Activated CD4-positive, alpha-beta T cell treated with anti-CD3 and anti-CD28 coated beads, Interleukin-2, amount 50 U/mL, for 4 hours (primary cell): ENCODE measurements around the gene PSAPL1.

ENCODE experiments used
- DNase-seq, 2 experiments: peaks; one replicate each; pipeline ENCODE4 v3.0.0-alpha.2; 2020

PSAPL1 gene

DNA sequence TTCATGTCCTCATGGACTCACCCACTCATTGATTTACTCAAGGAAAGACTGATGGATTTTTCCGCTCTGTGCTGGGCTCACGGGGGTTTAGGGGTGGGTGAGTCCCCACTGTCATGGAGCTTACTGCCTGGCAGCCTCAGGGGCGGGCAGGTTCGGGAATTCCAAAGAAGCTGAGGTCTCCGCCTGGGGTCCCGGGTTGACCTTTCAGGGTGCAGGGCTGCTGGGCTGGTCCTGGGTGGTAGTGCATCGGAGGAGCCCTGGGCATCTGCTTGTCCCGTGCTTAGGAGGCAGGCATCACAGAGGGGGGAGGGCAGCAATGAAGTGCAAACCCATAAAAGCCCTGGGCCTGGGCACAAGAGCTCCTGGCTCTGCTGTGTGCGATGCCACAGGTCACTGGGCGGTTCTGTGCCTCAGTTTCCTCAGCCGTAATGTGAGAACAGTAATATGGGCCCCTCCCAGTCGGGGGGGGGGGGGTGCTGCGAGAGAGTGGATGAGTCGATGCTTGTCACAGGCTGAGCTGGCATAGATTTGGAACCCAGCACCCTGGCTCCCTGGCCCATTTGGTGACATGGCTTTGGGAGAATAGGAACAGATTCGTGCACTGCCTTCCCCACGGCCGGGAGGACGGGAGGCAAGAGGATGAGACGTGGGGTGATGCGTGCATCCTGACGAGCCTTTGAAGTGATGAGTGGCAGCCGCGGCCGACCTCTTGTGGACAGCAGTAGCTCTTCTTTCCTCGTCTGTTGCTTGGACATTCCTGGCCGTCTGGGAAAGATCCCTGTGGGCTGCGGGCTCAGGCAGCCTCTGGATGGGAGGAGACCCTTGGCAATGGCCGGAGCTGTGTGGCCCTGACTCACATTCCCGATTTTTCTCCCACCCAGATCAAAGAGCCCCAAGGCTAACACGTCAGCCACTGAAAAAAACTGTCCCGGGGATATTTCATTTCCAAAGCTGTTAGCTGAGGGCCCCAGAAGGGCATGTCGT lies 42.0 kb downstream of the PSAPL1 start:
- DNase-seq: no peak

DNA sequence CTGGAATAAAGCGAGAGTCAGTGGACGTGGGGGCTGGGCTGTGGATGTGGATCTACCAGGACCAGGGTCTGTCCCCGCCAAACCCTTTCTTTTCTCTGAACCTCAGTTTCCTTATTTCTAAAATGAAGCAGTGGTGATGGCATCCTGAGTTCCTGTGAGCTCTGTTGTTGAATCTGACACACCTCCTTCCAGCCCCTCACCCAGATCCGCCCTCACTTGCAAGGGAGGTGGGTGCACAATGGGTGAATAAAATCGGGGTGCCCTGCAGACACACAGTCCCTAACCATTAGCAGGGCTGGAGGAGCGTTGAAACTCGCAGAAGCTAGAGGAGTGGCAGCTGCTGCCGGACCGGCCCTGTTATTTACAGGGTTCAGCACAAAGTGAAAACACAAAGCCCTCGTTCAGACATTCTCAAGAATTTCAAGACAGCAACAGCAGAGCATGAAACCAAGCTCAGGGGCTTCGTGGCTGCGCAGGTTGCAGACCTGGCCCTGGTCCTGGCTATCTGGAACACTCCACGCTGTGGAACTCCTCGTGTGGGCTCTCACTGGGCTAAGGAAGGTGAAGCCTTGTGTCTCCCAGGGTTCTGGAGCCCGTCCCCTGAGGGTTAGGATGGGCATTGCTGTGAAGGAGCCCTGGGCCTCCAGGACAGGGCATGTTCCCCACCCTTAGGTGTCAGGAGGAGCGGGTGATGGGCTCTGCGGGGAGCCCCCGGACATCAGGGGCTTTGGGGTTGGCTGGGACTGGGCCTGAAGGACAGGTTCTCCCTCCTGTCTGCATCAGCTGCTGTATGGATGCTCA lies 42.9 kb downstream of the PSAPL1 start:
- DNase-seq: no peak

DNA sequence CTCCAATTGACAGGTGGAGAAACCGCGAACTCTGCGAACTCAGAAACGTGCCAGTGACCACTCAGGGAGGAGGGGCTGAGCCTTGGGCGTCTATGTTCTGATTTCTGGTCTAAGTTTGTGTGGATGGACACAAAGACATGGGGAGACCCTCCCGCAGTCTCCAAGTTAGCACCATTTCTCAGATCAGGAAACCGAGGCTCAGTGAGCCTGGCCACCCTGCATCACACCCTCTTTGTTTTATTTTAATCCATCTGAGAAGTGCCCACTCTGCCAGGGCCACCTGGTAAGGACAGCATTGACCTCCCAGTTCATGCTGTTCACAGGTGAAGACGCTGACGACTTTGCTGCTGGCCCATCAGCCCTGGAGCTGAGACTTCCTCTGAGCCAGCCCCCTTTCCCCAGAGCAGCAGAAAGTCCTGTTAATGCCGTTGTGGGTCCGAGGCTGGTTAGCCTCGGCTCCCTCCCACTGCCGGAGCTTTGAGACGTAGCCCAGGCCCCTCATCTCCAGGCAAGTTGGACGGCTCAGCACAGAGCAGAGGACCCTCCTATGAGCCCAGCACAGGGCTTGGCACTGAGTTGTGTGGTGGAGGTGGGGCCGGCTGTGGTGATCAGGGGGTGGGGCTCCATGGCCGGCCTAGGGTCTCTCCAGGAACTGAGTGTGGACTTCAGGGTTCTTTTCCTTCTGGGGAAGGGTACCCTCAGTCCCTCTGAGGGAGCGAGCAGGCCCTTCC lies 43.7 kb downstream of the PSAPL1 start:
- DNase-seq: no peak

DNA sequence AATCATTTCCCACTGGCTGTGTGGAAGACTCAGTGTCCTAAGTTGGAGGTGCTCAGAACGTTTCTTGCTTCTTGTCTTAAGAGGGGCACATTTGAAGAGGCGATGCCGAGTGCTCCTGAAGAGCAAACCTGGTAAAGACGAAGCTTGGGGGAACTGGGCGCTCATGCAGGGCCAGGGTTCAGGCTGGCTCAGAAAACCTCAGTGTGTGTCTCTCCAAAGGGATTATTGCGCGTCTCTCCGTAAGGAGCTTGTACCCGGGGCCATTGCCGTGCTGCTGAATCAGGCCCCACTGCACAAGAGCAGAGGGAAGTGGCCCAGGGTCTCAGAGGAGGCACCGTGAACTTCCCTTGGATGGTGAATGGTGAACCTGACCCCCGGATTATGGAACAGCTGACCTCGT lies 44.4 kb downstream of the PSAPL1 start:
- DNase-seq: no peak

DNA sequence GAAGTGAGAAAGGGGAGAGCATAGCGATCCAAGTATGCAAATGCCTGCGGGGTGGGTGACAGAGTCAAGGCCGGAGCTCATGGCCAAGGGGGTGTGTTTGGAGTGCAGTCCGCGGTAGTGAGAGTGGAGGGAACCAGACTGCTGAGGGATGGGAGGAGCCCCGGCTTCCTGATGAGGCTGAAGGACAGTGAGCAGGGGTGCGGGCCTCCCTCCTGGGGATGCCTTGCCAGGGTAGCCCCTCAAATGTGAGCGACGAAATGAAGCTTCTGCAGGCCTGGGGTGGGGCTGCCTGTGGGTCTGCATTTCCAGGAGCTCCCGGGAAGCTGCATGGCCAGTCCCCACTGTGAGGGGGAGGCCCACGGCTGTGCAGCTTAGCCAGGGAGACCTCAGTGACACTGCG lies 45.0 kb downstream of the PSAPL1 start:
- no peak for DNase-seq

DNA sequence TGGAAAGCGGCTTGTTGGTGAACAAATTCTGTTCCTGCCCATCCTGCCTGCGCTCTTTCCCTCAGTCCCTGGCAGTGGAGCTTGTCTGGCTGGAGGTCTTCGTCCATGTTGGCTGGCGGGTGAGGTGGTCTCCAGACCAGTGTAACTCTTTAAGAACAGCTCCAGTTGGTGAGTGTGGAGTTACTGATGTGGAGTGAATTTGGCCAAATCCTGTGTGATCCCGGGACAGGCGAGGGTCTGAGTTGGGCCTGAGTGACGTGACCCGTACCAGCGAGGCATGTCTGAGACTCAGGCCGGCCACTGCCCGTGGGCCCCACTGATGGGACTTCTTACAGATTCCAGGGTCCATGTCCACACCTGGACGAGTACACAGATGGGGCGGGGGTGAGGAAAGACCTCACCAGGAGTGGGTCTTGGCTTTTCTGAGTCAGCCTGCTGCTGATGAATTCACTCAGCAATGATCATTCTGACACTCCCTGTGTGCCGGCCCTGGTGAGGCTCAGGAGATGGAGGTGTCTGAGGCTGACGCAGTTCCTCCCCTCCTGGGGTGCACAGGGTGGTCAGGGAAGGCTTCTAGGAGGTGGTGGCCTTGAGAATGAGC lies 45.5 kb downstream of the PSAPL1 start:
- no peak for DNase-seq

DNA sequence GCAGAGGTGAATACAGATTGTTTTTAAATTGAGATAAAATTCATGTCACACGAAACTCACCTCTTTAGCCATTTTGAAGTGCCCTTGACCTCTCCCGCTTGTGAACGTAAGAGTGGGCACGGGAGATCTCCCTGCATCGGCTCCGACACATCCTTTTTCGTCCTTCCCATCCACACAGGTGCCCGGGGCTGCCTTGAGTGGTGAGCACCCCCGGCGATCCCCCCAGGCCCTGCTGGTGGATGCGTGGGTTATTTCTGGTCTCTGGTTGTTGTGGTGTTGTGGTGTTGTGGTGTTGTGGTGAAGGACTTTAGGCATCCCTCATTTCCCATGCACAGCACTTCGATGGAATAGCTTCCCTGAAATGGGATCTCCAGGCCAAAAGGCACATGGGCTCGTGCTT lies 46.1 kb downstream of the PSAPL1 start:
- DNase-seq: no peak

DNA sequence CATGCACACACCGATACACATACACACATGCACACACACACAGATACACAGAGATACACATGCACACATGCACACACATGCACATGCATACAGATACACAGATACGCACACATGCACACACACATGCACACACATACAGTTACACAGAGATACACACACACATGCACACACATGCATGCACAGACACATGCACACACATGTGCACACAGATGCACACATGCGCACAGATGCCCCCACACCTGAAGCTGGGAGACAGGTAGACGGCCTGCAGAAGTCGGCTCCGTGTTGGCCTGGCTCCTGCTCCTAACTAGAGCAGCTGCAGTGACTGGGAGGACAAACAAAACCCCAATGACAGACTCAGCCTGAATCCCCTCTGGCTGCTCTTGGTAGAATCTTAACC lies 46.8 kb downstream of the PSAPL1 start:
- no peak for DNase-seq

DNA sequence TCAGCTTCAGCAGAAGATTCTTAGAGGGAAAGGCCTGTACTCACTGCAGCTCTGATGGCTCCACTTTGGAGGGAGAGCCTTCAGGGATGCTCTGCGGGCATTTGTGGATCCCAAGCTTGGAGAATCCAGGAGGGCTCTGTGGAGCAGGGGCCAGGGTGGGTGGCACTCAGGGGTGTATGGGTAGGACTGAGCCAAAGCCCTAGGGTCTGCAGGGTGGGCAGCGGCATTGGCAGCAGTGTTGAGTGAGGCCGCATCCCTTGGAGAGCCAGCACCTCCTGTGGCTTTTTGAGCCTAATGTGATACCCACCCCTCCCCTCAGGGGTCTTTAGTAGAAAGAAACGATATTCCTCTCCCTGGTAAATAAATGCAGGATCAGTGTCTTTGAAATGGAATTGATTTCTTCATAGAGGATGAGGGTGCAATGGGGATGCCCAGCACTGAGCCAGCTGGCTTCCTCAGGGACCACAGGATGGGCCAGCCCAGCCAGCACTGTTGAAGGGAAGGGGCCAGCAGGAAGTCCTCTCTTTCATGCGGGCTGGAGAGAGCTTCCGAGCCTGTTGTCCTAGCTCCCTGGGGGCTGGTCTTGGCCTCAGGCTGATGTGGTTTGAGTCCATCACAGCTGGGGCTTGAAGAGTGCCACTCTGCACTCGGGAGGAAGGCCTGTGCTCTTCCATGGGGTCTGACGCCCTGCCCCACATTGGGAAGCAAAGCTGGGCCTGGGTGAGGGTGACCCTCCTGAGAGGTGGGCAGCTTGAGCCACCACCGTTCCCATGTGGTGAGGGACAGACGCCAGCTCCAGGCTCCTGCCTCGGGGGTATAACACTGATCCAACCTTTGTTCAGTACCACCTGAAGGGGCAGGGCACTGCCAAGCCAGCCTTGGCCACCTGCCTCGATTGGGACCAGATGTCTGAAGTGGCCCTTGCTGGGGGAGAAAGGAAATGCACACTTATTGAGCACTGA lies 49.5 kb downstream of the PSAPL1 start:
- DNase-seq: no peak

DNA sequence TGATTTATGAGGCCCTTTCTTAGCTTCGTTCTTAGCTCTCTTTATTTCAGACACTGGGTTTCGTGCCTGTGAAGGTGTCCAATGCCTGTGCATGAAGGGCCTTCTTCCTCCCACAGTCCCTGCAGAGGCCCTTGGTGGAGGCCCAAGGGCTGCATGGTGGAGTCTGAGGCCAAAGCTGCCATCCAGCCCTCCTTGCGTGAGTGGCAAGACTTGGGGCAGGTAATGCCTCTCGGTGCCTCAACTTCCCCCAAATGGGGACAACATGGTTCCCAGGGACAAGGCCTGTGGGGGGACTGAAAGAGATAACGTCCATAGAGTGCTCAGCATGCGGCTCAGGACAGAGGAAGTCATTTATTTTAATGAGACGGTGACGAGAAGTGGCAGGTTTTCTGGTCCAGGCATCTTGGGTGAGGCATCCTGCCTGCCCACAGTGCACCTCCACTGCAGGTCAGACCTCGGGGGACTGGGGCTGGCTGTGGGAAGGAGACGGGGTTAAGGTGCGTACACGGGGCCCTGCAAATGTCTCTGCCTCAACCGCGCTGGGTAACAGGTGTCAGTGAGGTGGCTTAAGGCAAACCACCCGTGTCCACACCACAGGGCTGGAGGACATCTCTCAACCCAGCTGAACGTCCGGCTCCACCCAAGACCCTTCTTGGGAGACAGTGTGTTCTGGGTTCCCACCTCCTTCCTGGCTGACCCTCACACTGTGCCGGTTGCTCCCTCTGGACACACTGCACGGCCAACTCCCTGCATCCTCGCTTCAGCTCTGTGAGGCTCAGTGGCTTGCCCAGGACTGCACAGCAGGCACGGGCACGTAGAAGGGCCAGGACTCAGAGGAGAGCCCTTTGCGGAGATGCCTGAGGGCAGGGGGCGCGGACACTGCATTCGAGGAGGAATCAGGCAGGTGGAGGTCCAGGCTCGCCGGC lies 50.5 kb downstream of the PSAPL1 start:
- DNase-seq: no peak

DNA sequence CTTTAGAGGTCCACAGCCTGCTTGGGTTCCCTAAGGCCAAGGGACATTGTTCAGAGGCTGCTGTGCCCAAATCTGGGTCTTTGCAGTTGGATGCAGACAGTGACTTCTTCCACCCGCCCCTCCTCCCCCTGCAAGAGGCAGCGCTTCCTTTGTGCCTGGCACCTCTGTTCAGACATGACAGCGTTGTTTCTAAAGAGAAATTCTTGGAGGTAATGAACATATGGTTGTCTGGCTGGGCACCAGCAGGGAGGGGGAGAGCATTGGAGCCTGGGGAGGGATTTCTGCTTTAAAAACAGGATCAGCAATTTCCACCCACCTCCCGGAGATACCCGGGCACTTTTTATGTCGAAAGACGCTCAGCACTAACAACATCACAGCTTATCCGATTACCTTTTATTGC lies 51.5 kb downstream of the PSAPL1 start:
- DNase-seq: no peak

DNA sequence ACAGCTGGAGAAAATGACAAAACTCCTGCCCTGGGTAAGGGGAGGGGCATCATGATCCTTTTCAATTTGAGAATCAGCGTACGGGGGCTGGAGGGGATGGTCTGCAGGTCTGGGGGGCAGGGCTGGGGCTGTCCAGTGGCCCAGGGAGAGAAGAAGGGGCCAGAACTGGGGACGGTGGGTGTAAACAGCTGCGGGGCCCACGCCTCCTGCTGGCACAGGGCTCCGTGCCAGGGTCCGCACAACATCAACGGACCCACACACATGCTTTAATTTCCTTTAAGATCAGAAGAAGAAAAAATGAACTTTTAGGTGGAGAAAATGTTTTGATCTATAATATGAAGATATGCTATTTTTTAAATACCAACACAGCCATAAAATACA lies 52.1 kb downstream of the PSAPL1 start:
- DNase-seq: no peak

DNA sequence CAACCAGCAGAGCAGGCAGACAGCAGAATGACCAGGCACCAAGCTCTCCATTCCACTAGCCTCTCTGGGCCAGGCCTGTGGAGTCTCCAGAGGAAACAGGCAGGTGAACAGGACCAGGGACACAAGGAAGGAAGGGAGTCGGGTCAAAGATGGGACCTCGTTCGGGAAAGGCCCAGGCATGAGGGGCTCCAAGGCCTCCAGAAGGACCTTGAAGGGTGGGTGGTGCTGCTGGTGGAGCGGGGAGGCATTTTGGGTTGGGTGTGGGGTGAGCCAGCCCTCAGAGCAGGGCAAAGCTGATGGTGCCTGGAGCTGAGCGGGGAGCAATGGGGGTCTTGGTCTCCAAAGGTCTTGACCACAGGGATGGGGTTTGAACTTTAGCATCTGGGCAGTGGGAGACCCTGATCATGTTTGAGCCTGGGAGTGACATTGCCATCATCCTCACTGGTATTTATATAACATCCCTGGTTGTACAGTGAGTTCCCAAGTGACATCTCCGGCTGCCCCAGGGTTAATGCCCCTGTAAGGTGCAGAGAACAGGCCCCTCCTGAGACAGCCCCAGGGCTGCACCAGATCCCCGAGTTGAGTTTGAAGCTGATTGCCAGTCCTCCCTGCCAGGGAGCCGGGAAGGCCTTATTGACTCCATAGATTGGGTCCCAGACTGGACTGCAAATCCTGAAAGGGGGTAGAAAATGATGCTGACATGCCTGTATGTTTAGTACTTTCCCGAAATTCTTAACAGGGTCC lies 52.7 kb downstream of the PSAPL1 start:
- no peak for DNase-seq

DNA sequence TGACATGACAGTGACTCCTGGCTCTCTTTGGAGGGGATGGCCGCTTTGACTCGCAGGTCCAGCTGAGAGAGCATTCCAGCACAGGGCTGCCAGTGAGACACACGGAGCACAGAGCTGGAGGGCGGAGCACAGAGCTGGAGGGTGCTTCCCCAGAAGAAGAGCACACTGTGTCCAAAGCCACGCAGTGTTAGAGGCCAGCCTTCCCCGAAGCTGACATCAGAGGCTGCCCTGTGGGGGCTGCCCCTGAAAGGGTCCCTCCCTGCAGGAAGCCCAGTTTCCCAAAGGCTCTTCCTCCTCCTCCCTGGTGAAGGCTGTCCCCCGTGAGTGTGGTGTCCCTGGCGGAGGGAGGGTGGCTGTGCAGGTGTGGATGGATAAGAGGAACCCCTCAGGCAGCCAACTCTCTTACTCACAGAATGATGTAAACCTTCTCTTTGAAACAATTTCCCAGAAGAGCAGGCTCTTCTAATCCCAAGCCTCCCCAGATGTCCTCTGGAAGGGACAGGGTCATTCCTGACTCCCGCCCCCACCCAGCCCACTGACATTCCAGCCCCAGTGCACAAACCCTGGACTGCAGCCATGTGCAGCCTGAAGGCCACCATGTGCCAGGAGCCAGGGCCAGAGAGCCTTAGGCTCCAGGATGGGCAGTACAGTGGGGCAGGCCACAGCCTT lies 53.4 kb downstream of the PSAPL1 start:
- DNase-seq: no peak
